NCI-H146 treated with DMSO at 0.1 percent for 48 hours (cell line): ENCODE data around the gene PDZD8.

Source experiments
- DNase-seq: peaks from one replicate; lab custom pipeline; 2025; ENCODE audit not compliant: unreplicated experiment; lab: John Stamatoyannopoulos, UW

PDZD8 gene

DNA sequence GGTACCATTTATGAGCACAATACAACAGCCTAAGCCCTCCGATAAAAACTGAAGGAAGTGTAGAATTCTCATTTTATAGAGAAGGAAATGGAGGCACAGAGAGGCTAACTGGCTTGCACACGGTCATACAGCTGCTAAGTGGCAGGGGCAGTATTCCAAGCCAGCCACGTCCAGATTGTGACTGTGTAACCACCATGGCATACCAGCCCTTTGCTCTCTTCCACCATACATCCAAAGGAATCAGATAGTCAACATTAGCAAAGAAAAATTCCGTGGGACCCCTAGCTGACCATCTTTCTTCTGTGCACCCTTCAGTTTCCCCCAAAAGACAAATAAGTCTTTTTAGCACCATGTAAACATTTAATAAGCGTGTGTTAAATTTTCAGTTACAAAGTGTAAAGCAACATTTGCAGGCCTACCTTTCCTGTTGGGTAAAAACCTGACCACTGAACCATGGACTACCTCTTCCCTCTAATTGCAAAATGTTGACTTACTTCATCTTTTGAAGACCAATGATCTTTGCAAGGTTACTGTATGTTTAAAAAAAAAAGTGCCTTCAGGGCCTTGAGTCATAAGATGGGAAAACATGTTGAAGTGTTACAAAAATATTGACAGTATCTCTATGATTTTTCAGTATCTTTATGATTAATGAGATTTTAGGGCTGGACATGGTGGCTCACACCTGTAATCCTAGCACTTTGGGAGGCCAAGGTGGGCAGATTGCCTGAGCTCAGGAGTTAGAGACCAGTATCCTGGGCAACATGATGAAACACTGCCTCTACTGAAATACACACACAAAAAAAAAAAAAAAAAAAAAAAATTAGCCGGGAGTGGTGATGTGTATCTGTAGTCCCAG lies 24.3 kb upstream of the PDZD8 start:
- no peak for DNase-seq

DNA sequence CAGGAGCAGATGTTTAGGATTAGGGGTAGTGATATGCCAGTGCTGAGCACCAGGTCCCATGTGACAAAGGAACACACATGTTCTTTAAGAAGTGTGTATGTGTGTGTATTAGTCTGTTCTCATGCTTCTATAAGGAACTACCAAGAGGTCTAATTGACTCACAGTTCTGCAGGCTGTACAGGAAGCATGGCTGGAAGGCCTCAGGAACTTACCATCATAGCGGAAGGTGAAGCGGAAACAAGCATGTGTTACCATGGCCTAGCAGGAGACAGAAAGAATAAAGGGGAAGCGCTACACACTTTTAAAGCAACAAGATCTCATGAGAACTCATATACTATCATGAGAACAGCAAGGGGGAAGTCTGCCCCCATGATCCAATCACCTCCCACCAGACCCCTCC lies 22.8 kb upstream of the PDZD8 start:
- no peak for DNase-seq

DNA sequence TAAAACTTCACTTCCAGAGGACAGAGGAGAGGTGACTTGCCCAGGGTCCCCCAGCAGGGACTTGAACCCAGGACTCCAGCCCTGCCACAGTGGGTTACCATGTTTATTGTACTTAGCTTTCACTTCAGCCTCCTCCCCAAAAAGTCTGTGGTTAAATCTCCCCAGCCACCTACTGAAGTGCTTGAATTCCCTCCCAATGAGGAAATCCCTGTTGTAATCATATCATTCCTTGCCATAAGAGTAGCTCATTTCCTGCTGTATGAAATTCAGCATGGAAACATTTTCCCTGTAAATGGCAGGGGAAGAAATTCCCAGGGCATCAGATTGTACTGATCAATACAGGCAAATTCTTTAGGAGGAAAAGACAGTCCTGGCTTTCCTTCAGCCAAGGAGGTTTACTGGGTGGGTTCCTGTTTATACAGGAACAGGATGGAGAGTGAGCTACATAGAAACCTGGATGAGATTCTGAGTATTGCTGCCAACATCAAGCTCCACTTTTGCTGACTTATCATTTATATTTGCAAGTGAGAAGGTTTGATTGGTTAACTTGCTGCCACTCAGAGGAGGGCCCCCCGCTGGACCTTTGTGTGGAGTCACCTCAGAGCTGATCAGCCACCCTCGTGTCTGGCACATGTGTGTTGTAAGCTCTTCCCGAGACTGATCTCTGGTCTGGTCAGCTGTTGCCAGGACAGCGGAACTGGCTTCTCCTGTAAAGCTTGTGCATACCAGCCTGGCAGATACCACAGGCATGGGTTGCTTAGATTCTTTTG lies 16.4 kb upstream of the PDZD8 start:
- no peak for DNase-seq

DNA sequence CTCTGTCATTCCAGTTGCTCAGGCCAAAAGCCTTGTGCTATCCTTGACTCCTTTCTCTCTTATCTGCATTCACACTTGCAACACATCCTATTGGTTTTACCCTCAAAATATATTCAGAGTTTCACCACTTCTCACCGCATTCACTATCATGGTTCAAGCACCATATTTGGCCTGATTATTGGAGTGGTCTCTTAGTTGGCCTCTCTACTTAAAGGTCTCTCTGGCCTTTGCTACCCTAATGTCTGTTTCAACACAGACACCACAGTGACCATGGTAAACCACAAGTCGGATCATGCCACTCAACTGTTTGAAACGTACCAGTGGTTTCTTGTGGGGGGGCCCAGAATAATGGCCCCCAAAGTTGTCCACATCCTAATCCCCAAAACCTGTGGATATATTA lies 15.2 kb upstream of the PDZD8 start:
- DNase-seq: no peak

DNA sequence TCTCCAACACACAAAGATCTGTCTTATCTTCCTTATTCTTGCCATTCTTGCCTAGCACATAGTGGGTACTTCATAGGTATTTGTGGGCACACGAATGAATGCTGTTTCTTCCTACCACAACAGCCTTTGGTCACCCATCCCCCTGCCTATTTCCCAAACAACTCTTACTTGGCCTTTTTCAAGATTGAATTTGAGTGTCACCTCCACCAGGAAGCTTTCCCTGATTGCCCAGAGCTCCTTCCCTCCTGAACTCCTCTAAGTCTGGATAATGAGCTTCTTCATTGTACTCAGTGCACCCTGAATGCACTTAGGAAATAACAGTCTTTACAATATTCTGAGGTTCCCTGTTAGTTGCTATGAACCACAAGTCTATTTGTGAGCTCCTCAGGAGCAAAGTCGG lies 11.6 kb upstream of the PDZD8 start:
- DNase-seq: no peak

DNA sequence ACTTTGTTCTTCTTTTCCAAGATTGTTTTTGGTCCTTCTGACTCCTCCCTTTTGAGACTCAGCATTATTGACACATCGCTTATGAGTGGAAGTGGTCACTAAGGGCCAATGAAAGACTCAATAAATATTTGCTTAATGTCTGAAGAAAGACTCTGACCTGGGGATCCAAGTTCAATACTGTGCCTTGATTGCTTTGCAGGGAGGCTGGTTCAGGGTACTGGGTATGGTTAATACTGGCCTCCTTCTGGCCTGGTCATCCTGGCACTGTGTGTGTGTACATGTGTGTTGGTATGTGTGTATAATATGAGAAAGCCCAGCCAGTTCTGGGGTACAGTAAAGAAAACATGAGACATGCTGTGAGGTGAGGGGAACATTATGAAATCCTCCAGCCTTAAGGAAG lies 7.6 kb upstream of the PDZD8 start:
- no peak for DNase-seq

DNA sequence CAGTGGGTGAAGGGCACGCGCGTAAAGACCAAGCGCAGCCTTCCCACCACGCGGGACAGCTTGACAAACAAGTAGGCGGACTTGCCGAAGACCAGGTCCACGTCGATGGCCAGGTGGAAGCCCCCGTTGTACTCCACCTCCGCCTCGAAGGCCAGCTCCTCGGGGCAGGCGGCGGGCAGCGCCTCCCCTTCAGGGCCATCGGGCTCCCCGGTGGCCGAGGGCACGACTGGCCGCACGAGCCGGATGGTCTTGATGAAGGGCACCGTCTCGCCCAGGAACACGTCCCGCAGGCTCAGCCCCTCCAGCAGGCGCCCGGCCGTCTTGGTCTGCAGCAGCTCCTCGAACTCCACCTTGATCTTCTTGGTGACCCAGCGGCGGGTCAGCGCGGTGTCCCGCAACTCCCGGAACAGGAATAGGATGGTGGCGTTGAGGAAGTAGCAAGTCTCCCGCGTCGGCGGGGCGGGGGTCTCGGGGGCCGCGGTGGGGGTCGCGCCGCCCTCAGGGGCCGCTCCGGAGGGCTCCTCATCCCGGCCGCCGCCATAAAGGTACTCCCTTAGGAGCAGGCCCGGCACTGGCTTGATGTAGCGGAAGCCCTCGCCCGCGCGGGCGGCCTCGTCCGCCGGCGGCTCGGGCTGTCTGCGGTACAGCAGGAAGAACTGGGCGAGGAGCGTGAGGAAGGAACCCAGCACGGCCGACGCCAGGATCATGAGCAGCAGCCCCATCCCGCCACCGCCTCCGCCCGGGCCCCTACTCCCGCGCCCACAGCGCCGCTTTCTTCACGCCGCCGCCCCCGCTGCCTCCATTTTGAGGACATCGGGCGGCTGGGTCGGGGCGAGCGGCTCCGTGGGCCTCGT lies 507 bp downstream of the PDZD8 start:
- DNase-seq: no peak

DNA sequence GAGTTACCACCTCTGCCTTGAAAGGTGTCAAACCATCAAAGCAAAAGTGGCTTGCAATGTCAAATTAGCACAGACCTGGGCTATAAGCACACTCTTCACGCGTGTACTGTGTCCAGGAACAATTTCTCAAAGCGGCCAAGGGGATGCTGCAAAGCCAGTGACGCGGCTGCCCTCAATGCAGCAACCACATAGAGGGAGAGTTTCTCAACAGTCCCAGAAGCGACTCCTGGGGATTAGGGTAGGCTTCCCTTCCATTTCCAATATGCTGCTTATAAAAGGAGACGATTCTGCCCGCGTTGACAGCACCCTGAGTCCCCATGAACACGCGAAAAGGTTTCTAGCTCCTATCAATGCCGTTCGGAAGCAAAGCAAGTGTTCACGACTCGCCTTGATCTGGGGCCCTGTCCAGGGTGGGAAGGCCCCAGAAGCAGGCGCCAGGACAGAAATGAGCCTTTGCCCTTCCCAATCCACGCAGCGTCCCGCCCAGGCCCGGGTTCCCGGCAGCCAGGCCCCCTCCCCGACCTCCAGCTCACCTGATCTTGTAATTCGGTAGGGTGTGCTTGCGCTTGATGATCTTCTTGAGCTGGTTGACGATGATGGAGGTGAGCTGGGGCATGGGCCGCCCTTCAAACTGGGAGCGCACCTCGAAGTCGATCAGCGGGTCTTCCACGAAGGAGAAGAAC lies 1.3 kb downstream of the PDZD8 start:
- DNase-seq: no peak

DNA sequence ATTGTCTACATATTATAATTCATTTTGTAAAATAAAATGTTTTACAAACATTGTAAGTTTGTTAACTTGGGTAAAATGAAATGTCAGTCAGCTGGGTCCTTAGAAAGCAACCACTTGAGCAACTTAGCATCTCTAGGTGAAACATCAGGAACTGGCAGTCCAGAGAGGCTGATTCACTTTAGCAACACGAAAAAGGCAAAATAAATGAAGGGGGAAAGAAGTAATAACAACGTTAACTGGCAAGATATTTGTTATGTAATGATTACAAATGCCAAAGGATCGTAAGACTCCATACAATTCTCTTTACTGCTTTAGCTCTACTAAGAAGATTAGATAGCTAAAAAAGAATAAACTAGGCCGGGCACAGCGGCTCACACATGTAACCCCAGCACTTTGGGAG lies 5.0 kb downstream of the PDZD8 start:
- no peak for DNase-seq

DNA sequence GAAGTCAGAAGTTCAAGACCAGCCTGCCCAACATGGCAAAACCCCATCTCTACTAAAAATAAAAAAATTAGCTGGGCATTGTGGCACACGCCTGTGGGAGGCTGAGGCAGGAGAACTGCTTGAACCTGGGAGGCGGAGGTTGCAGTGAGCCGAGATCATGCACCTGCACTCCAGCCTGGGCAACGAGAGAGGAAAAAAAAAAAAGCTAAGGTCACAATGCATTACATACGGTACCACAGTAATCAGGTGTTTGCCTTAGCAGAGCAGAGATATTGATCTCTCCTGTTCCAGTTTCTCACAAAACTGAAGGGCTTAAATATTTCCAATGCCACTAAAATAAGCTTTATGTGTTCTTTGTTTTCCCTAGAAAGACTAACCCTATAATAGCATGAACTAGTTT lies 7.5 kb downstream of the PDZD8 start:
- DNase-seq: no peak

DNA sequence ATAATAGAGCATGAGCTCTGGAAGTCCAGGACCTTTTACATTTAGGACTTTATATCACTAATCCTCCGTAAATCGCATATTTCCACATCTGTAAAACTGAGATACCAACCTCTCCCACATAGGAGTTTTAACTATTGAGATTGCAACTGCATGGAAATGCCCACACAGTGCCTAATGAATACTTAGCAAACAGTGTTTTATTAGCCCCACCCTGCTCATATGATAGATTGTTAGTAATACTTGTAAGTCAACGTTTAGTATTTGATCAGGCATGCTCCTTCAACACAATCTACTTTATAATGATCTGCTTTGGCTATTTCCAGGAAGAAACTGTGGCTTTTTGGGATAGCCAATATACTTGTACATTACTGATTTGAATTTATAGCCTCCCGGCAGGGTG lies 8.5 kb downstream of the PDZD8 start:
- no peak for DNase-seq

DNA sequence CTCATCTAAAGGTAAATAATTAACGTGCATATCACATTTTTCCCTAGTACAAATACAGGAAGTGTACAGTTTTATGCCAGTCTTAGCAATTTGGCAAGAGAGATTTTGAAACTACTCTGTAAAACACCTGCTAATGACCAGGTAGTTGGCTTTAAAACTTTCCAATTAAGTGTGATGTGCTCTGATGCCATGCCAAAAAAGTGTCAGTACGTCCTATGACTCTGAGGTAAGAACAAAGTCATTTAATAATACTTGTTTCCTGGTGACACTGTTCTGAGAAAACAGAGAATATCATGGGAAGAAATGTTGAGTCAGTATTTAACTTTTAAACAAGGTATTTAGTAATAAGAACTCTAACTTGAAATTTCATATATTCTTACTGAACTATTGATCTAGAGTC lies 9.6 kb downstream of the PDZD8 start:
- no peak for DNase-seq

DNA sequence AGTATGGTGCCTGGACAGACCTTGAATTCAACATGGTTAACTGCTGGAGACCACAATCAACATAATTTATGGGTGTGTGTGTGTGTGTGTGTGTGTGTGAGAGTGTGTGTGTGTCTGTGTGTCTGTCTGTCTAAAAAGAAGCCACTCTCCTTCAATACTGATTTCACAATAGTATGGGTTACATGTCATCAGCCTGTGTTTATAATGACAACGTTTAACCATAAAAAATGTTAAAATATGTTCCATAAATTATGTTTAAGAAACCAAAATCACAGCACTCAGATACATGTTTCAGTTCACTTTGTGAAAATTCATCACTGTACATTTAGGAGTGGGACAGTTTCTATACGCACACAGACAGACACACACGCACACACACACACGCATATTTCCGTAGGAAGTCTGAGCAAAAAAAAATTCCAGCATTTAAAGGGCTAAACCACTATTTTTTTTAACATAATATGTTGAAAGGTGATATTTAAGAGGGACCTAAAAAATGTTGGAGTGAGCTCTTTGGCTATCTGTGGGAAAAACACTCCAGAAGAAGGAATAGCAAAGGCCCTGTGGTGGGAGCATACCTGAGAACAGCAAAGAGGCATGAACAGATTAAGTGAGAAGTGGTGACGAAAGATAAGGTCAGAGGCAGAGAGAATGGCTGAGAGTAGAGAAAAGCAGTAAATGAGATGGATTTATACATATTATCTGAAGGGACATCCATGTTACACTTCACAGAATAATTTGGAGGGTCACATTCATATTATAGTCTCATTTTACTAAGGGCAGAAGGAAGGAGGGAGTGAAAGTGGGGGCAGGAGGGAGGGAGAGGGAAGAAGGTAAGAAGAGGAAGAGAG lies 10.9 kb downstream of the PDZD8 start:
- DNase-seq: no peak

DNA sequence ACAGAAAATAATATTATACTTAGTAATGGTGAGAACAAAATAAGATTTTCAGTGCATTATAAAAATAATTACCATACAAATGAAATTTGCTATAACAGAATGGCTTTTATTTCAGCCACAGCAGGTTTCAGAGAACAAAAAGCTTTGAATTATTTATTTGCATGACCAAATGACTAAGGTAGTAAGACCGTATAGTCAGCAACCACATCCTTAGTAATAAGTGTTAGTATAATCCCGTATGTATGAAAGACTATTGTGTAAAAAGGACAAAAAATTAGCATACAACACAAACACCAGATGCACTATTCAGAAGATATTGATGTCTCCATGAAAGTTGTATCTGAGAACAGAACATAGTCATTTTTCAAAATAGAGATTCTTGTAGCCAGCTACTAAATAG lies 12.2 kb downstream of the PDZD8 start:
- no peak for DNase-seq

DNA sequence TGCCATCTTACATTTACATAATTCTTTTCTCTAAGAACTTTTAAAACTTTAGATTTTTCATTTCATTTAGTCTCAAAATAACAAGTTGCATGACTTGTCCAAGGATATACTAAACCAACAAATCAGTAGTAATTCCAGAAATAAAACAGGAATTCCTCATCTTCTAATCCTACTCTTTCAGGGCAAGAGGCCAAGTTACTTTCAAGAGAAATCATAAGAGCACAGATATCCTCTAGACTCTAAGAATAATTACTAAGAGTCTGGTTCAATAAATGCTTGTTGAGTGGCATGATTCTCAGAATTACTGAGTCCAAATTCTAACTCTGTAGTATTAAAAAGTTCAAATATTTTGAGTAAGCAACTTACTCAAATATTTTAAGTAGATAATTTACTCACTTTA lies 12.9 kb downstream of the PDZD8 start:
- no peak for DNase-seq

DNA sequence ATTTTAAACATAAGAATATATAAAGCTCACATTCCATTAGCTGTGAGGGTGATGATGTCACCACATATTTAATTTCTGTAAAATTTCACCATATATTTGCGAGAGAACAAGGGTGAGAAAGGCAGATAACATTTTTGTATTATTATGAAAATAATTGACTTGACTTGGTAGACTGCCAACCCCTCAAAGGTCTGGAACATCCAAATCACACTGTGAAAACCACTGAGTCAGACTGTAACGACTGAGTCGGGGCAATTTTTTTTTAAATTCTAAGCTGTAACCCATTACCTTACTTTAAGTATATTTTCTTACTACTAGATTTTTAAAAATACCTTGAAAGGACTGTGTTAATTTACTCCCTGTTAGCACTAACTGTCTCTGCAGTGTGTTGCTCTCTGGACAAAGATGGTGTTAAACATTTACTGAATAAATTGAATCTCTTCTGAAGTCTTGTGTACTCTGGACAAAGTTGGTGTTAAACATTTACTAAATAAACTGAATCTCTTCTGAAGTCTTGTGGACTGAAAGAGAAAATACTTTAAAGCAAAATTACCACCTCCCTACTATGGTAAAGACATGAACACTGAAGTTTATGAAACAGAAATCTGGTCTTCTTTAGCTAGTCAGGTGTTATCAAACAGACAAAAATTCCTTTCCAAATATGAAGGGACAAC lies 14.1 kb downstream of the PDZD8 start:
- DNase-seq: no peak

DNA sequence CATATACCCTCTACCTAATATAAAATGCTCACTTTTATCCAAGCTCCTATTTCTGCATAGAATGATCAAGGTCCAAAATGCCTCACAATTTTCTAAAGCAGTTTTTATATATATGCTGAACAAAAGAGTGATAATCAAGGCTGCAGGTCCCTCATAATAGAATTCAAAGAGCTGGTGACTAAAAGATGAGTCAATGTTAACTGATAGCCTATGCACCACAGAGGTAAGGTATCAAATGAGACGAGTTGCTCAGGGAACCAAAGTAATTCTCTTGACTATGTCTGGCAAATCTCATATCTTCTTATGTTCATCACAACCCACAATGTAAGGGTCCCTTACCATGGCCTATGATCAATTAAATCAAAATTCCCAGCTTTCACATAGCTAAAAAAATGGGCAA lies 15.2 kb downstream of the PDZD8 start:
- DNase-seq: no peak

DNA sequence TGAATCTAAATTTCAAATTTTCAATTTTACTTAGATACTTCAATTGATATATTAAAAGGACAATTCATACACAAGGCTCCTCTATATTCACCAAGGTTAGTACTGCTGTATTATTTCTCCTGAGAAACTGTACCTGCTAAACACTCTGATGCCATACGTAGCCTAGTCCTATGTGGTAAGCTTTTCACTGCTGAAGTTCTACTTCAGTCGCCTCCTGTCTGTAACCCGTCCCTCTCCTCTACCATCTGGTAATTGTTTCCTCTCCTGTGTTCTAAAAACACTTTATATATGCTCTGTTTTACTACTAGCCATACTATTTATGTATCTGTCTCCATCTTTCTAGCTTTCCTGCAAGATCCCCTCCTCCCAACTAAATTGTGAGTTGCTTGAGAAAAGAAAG lies 20.2 kb downstream of the PDZD8 start:
- DNase-seq: no peak

DNA sequence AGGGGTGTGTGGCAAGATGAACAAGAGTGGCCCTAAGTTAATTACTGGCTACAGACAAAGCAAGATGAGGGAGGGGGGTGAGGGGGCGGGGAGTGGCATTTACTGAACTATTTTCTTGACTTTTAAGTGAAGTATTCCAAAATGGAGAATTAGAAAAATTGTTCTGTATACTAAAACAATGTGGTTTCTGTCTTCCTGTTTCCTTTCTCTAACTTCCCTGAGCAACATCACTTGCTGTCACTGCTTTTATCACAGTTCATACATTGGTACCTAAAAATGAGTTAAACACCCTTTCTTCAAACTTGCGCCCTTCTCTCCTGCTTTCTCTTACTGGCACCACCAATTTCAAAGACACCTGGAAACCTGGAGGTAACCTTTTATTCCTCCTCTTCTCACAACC lies 21.6 kb downstream of the PDZD8 start:
- DNase-seq: no peak

DNA sequence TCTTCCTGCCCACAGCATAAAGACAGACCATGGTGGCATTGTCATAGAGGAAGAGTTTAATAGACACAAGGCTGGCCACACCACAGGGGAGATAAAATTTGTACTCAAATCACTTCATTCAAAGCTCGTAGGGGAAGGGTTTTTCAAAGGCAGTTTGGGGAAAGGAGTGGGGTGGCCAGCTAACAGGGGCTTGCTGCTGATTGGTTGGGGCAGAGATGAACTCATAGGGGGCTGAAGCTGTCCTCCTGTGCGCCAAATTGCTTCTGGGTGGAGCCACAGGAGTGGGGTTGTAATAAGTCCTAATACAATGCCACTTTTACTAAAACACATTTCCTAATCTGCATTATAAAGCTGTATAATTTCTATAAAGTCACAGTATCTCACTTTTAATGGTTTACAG lies 22.5 kb downstream of the PDZD8 start:
- no peak for DNase-seq
